Measurements from ENCODE around the gene UNC13A.
"Not testable (repeated sequence)": the region's sequence is repeated elsewhere in the genome, so short reads cannot be mapped to it uniquely, and the experiment has no call there.

UNC13A gene

GRCh38 chr19:17599780-17600179, 88.4 kb downstream of the UNC13A start:
- DNase-seq = no peak

GRCh38 chr19:17598953-17599352, 89.2 kb downstream of the UNC13A start:
- no peak for DNase-seq

GRCh38 chr19:17598063-17598462, 90.1 kb downstream of the UNC13A start:
- DNase-seq = not testable (repeated sequence)

DNA sequence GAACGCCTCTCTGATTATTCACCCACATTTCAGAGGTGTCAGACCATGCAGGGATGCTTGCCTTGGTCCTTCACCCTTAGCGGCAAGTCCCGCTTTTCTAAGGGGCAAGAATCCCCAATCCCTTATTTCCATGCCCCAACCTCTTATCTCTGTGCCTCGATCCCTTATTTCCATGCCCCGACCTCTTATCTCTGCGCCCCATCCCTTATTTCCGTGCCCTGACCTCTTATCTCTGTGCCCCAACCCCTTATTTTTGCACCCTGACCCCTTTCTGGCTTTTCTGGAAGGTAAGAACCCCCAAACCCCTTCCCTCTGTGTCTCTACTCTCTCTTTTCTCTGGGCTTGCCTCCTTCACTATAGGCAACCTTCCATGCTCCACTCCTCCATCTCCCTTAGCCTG, 93.9 kb downstream of the UNC13A start:
- not testable (repeated sequence) for DNase-seq

GRCh38 chr19:17590866-17591265, 97.3 kb downstream of the UNC13A start:
- DNase-seq = no peak

DNA sequence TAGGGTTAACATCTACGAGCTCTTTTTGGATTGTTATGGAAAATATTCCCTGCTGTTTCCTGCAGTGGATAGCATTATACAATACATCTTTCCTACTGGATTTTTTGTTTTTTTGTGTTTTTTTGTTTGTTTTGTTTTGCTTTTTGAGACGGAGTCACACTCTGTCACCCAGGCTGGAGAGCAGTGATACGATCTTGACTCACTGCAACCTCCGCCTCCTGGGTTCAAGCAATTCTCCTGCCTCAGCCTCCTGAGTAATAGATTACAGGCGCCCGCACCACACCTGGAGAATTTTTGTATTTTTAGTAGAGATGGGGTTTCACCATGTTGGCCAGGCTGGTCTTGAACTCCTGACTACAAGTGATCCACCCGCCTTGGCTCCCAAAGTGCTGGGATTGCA, 102.8 kb downstream of the UNC13A start:
- DNase-seq = not testable (repeated sequence)

DNA sequence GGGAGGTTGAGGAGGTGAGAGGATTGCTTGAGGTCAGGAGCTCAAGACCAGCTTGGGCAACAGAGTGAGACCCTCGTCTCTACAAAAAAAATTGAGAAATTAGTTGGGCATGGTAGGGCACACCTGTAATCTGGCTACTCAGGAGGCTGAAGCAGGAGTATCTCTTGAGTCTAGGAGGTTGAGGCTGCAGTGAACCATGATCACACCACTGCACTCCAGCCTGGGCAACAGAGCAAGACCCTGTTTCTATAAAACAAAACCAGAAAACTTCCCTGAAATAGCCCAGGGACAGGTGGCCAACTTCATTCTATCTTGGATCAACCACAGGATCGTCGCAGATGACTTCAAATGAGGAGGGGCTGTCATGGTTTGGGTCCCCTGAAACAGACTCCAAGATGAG, 104.0 kb downstream of the UNC13A start:
- DNase-seq = peak; percentile 39

GRCh38 chr19:17582613-17583012, 105.5 kb downstream of the UNC13A start:
- no peak for DNase-seq

DNA sequence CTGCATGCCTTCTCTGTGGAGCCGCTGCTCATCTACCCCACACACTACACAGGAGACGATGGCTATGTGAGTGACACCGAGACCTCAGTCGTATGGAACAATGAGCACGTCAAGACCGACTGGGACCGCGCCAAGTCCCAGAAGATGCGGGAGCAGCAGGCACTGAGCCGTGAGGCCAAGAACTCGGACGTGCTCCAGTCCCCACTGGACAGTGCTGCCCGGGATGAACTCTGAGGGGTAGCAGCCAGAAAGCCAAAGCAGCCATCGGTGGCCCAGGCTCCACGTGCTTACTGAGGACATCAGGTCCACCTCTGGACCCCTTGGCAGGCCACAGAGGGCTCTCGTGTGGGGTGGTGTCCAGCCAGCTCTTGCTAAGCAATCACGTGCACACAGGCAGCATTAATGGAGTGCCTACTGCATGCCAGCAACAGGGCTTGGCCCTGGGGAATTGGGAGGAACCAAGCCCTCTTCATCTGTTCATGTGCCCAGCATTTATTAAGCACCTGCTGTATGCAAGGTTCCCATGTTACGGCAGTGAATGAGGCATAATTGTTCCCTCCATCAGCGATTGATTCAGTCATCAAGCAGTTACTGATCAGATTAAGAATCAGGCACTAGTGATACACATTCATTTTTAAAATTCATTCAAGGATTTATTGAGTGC, 106.8 kb downstream of the UNC13A start:
- DNase-seq = no peak

DNA sequence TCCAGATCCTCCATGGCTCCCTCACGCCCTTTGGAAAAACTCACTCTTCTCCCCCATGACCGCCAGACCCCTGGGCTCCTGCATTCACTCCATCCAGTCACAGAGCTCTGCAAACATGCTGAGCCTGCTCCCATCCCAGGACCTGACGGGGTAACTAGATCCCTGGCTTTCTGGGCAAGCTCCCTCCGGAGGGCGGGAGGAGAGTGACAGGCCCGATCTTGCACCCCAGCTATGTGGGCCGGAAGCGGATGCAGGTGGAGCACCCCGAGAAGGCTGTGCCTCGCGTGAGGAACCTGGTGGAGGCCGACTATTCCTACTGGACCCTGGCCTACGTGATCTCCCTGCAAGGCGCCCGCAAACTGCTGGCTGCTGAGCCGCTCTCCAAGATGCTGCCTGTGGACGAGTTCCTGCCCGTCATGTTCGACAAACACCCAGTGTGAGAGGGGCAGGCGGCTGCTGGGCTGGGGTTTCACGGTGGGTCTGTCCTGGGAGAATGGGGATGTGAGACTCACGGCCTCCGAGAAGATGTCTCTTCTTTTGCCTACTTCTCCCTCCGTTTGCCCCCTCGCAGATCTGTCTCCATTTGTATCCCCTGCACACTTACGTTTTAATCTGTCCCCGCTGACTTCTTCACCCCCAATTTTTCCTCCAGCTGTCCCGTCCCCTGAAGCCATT, 107.5 kb downstream of the UNC13A start:
- DNase-seq = no peak

DNA sequence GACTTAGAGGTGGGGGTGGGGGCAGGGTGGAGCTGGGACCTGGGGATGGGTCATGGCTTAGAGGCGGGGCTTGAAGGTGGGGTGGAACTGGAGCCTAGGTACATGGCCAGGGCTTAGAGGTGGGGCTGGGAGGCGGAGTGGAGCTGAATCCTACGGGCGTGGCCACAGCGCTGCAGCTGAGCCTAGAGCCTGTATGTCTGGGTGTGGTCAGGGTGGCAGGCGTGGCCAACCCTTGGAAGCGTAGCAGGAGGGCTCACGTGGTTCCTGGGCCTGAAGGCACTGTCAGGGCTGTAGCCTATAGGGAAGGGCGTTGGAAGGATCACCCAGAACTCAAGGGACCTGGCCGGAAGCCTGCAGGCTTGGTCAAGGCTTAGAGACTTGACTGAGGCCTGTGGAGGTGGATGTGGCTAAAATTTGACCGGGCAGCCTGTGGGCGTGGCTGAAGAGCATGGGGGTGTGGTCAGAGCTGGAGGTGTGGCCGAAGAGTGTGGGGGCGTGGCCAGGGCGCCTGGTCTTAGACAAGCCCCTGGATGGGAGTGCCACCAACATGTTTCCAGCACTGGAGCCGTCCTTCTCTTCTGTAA, 108.4 kb downstream of the UNC13A start:
- DNase-seq = no peak

DNA sequence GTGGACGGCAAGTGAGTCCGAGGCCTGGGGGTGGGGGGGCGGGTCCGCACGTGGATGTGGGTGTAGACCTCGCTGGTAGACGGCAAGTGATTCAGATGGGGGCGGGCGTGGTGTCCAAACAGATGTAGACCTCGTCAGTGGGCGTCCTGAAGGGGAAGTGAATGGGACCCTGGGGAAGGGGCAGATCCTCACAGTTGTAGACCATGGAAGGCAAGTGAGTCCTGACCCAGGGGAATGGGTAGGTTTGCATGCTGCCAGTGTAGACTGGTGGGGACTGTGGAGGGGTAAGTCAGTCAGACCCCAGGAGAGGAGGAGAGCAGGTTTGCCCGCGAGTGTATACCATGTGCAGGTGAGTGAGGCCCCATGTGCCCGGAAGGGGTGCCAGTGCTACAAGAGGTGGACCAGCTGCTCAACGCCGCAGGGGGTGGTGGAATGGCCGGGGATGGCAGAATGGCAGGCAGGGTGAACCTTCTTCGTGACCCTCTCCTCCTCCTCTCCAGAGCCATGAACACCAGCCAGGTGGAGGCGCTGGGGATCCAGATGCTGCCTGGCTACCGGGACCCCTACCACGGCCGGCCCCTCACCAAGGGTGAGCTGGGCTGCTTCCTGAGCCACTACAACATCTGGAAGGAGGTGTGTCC, 110.6 kb downstream of the UNC13A start:
- no peak for DNase-seq

DNA sequence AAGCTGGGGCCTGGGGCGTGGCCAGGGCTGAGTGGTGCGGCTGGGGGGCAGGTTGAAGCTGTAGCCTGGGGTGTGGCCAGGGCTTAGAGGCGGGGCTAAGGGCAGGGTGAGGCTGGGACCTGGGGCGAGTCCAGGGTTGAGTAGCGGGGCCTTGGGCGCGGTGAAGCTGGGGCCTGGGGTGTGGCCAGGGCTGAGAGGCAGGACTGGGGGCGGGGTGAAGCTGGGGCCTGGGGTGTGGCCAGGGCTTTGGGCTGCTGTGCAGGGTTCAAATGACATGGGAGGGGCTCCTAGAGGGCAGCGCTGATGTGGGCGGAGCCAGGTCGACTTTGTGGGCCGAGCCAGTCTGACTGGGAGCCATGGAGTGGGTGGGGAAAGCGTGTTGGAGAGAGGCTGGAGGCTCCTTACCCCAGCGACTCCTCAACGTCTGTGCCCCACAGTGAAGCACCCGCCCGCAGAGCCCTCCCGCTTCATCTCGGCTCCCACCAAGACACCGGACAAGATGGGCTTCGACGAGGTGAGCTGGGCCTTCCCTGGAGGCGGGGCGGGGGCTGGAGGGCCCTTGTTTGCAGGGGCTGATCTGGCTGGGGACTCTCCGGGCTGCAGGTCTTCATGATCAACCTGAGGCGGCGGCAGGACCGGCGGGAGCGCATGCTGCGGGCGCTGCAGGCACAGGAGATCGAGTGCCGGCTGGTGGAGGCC, 111.2 kb downstream of the UNC13A start:
- no peak for DNase-seq

DNA sequence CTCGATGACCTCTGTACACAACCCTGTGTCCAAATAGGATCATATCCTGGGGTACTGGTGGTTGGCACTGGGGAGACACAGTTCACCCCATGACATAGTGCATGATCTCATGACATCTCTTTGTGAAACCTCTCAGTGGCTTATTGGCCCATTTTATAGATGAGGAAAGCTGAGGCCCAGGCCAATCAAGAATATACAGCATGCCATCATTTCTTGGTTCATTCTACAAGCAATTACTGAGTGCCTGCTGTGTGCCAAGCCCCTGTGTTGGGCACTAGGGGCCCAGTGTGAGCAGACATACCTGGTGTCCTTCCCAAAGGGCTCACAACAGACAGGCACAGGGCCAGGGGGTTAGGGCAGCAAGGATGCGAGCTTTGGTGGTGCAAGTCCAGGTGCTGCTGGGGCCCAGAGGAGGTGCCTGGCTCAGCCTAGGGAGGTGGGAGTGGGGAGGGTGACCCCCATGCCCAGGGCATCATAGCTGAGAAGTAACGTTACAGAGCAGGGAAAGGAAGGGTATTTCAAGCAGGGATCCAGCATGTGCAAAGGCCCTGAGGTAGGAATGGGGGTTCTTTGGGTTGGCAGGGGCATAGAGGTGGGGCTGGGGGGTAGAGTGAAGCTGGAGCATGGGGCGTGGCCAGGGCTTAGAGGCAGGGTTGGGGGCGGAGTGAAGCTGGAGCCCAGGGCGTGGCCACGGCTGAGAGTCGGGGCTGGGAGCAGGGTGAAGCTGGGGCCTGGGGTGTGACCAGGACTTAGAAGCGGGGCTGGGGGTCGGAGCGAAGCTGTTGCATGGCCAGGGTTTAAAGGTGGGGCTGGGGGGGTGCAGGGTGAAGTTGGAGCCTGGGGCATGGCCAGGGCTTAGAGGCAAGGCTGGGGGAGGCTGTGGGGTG, 112.0 kb downstream of the UNC13A start:
- no peak for DNase-seq

DNA sequence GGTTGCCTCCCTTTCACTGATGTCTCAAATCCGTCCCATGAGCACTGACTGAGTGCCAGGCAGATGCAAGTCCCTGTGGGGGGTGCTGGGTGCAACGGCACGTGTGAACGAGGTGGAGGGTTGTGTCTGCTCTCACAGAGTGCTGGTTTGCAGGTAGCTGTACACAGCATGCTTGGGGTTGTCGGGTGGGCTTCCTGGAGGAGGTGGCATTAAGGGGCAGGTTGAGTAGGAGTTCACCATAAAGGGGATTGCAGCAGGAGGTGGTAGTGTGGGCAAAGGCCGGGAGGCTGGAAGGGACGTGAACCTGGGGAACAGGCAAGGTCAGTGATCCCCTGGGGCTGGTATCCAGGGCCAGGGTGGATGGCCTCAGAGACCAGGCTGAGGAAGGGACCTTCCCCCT, 115.5 kb downstream of the UNC13A start:
- DNase-seq = no peak

GRCh38 chr19:17570791-17571190, 117.4 kb downstream of the UNC13A start:
- DNase-seq = peak; percentile 36

DNA sequence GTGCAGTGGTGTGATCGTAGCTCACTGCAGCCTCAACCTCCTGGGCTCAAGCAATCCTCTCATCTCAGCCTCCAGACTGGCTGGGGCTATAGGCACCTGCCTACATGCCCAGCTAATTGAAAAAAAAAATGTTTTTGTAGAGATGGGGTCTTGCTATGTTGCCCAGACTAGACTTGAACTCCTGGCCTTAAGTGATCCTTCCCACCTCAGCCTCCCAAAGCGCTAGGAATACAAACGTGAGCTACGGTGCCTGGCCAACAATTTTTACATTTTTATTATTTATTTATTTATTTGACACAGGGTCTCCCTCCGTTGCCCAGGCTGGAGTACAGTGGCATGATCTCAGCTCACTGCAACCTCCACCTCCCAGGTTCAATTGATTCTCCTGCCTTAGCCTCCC, 117.9 kb downstream of the UNC13A start:
- DNase-seq = not testable (repeated sequence)

- DNase-seq = no peak
These were observed 120.2 kb downstream of the UNC13A start for GRCh38 chr19:17567940-17568339.

- no peak for DNase-seq
These were observed 122.5 kb downstream of the UNC13A start for GRCh38 chr19:17565611-17566010.

GRCh38 chr19:17564781-17565180, 123.4 kb downstream of the UNC13A start:
- DNase-seq = no peak

GRCh38 chr19:17562561-17562960, 125.6 kb downstream of the UNC13A start:
- DNase-seq = no peak

DNA sequence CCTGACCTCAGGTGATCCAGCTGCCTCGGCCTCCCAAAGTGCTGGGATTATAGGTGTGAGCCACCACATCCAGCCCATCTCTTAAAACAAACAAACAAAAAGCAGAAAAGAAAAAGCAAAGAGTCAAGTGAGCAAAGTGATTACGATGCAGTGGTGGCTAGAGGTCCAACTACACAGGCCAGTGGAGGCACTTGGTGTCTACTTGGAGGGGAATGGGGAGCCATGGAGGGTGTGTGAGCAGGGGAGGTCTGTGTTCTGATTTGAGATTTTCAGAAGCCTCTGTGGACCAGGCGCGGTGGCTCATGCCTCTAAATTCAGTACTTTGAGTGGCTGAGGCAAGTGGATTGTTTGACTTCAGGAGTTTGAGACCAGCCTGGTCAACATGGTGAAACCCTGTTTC, 126.1 kb downstream of the UNC13A start:
- no peak for DNase-seq

All from DMS79 treated with DMSO at 0.1 percent for 48 hours (cell line).